ENCODE data around the gene XYLB.

Gene XYLB

DNA sequence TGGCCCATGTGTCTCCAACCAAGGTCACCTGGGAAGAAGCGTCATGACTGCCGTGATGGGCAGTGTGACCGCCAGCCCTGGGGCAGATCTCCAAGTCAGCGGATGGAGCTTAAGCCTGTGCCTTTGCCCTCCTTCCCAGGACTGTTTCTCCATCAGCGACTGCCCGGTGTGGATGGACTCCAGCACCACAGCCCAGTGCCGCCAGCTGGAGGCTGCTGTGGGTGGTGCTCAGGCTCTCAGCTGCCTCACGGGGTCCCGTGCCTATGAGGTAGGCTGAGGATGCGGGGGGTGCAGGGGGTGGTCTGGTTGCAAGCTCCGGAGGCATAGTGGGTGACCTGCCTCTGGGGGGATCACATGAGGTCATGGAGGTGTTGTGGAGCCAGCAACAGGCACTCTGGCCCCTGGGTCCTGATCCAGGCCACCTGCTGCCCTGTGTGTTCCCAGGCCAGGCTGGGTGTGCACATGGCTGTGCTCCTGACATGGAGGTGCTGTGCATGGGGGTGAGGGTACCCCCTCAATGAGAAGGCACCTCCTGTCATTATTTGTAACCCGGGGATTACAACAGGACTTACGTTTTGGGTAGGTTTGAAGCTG, 19.0 kb downstream of the XYLB start:
- DNase-seq = no peak

DNA sequence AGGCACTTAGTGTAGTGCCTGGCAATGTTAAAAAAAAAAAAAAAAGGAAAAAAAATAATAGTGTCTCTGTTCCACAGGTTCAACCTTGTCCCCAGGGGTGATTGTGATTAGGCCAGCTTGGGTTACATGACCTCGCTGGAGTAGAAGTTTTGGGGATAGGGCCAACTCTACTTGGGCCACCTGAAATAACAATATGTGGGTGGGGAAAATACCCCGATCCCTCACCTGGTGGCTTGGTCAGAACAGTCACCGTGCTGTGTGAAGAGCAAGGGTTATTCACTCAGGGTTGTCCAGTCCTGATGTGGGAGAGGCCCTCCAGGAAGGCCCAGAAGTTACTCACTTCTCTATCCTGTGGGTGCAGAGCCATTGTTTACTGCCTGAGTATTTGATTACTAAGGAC, 19.5 kb downstream of the XYLB start:
- no peak for DNase-seq

DNA sequence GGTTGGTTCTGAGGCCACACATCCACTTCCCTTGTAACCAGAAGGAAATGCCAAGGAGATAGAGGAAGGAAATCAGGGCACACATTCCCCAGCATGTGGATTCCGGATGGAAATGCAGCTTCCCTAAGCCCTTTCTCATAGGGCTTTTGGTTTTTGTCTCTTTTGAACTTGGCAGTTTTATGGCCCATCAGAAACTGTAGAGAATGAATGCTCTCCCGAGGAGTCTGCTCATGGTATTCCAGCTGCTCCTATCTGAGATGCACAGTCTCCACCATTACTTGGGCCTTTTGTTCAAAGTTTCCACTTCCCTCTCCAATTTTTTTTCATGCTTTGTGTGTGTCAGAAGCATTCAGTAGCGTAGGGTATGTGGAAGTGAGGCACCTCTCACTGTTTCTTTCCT, 21.2 kb downstream of the XYLB start:
- DNase-seq = no peak

DNA sequence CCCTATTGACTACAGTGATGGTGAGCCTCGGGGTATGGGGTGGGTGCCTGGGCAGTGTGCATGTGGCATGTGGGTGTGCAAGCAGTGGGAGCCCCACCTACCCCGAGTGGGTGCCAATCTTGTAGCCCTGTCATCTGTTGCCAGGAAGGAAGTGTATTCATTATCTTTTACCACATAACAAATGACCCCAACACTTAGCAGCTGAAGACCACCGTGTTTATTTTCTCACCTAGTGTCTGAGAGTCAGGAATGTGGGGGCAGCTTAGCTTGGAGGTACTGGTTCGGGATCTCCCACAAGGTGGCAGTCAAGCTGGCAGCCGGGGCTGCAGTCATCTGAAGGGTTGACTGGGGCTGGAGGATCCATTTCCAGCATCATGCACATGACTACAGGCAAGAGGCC, 21.7 kb downstream of the XYLB start:
- DNase-seq = no peak

DNA sequence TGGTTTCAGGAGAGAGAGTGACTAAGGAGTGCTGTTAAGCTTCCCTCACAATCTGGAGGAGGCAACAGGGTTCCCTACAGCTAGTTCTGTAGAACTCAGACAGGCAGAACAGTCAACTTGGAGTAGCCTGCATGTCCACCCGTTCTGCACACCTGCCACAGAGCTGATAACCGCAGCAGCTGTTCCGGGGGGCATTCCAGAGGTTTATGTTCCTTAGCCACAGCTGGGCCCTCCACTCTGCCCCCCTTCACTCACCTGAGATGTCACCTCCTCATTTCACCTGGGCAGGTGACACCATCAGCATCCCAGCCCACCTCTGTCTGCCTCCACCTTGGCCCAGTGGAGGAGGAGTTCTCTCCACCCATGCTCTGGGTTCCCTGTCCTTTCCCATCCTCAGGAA, 22.6 kb downstream of the XYLB start:
- no peak for DNase-seq

DNA sequence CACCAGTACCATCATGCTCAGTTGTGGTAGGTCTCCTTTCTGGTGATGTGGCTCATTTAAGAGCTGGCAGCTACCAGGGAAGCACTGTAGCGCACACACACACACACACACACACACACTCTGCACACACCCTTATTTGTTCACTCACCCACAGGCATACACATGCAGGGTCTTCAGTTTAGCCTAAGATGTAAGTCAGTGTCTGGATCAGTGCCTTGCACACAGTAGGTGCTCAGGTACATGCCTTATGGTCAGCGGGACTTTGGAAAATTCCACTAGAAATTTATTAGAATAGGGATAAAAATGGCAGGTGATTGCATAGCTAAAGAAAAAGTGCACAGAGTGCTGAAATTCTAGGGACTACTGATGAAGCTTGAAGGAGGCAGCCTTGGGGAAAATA, 23.6 kb downstream of the XYLB start:
- DNase-seq = no peak

DNA sequence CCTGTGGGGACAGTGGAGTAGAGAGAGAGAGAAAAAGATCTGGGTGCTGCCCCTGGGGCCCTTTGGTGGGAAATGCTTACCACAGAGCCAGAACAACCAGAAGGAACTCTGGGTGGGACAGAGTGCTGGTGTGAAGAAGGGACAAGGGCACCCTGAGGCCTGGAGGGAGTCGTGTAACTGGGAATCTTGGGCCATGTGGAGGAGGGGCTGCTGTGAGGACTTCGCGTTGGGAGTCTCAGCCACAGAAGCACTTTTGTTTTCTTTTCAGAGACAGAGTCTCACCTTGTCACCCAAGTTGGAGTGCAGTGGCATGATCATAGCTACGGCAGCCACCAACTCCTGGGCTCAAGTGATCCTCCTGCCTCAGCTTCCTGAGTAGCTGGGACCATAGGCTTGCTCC, 24.3 kb downstream of the XYLB start:
- no peak for DNase-seq

DNA sequence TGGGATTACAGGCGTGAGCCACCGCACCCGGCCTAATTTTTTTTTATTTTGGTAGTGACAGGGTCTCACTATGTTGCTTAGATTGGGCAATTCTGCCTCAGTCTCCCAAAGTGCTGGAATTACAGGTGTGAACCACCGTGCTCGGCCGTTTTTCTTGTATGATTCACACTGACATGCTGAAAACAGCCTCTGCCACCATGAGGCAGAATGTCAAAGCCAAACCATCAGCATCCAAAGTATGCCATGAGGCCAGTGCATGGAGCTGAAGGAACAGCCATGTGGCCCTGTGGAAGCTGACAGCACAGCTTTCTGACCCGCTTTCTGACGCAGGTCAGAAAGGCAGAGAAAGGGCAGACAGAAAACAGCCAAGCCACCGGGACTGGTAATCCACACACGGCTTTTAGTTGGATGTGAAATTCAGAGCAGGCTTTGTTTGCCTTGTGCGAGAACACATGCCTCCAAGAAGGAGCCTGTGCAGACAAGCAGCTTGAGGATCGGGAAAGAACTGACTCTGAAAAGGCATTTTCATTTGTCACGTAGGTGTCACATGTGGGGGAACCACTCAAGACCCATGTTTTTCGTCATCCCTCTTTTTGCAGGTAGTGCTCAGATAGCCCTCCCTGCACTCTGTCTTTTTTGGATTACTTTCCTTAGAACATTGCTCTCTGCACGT, 25.1 kb downstream of the XYLB start:
- no peak for DNase-seq

DNA sequence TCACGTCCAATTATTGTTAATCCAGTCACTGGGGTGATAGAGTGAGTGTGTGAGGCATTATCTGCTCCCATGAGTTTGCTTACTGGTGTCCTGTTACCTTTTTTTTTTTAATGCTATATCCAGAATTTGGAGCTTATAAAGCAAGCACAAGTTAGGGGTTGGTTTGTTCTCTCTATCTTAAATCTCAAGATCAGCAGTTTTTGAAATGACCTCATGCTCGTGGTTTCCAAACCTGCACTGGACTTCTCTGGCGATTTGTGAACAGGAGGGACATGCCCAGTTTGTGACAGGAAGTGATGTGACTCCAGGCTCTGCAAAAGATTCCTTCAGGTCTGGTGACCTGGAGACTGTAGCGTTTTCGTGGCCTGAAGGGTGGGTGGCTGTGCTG, 25.6 kb downstream of the XYLB start:
- no peak for DNase-seq

DNA sequence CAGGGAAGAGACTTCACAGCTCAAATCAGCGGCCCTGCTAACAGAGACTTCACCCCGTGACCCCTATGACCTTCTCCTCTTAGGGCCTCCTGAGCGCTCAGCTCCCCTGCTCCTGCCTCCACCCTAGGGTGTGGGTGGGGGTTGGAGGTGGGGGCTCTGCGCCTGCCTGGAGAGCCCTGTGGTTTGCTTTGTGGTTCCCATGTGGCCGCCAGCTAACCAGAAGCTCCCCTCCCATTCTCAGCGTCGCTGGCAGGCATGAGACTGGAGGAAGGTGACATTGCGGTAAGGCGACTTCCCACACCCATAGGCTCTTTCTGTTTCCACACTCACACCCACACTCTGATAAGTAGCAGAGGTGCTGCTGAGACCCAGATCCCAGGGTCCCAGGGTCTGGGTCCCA, 27.6 kb downstream of the XYLB start:
- DNase-seq = no peak

DNA sequence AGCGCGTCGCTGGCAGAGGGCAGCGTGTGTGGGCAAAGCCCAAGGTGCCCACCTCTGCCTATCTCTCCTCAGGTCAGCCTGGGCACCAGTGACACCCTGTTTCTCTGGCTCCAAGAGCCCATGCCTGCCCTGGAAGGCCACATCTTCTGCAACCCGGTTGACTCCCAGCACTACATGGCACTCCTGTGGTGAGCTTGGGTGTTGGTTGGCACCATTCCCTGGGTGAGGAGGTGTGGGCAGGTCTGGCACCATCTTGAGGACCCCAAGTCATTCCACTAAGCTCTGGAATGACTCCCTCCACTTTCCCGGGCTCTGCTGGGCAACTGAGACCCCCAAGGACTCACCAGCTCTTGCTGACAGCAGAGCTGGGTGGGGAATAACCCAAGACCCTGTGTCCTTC, 28.5 kb downstream of the XYLB start:
- no peak for DNase-seq

DNA sequence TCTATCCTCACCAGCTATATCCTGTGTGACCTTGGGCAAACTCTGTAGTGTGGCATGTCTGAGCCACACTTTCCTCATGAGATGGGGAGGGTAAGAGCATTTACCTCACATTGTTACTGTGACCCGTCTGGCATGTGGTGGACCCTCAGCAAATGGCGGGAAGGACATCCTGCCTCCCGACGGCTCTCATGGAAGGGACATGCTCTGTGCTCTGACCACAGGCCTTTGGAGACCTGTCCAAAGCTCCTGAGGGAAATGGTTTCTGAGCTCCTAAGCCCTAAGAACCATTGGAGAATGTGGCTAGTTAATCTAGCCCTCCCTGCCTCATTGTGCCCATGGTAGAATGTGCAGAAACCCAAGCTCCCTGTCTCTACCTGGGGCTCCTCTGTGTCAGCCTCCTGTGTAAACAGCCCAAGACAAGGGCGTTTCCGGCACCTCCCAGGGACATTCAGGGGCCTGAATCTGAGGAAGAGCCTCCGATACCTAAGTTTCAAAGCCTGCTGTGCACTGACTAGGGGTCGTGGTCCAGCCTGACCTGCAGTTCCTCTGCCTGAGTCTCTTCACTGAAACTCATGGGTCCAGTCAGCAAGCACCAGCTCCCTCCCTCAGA, 29.0 kb downstream of the XYLB start:
- DNase-seq = no peak

DNA sequence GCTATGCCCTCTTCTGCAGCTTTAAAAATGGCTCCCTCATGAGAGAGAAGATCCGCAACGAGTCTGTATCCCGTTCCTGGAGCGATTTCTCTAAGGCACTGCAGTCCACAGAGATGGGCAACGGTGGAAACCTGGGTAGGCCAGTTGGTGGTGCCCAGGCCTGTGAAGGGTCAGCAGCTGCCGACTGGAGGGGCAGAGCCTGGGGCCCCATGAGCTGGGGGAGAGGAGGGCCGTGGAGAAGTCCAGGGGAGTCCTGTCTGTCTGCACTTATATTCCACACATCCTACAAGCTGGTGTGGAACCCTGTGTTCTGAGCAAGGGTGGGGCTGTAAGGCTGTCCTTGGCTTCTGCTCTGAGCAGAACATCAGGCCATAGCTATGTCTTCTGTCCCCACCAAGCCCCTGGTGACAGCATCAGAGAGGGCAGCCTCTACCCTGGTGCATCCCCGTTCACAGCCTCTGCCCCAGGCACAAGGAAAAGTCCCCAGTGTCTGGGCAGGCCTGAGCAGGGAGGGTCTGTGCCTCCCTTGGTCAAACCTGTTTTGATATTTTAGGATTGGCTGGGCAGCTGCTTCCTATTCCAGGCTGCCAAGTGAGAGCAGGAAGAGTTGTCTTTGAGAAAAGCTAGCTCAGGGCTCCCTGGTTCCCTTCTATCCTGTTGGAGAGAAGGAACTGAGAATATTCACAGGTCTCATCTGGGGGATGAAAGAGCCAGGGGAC, 29.7 kb downstream of the XYLB start:
- DNase-seq = no peak

DNA sequence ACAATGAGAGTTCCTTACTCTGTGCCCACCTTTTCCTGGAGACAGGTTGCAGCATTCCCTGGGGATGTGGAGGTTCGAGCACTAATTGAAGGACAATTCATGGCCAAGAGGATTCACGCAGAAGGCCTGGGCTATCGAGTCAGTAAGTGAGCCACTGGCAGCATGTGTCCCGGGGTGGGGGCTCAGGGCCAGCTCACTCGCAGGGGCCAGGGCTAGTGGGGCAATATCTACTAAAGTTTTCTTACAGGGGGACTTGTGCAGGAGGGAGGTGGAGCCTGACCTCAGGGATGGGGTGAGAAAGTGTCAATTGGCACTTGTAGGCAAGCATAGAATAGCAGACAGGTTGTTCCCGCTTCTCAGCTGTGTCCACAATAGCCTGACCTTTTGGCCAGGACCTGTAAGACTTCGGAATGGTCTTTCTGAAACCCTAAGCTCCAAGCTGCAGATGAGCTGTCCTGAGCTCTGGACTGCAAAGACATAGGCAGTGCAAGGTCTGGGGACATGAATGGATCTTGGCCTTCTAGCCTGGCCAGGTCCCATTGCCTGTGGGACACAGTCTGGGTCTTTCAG, 32.7 kb downstream of the XYLB start:
- DNase-seq = no peak

DNA sequence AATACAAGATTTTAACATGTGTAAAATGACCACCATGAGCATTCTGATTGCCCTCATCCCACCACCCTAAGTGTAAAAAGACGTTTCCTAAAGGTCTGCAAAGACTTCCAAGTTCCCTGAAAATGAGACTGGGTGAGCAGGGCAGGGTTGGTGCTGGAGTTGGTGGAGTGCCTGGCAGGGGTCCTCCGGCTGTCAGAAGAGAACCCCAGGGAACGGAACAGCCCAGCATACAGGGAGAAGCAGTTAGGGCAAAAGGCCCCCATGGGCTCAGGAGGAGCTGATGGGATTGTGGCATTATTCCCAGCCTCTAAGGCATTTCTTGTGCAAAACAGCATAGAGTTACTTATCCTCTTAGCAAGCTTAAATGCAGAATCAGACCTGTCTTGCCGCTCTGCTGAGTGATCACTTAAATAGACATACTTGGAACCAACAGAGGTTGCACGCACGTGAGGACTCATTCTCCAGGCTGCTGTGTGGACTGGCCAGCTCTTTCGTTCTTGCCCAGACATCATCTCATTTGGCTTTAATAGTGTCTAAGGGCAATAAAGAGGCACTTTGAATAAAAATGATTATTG, 36.0 kb downstream of the XYLB start:
- DNase-seq = no peak

DNA sequence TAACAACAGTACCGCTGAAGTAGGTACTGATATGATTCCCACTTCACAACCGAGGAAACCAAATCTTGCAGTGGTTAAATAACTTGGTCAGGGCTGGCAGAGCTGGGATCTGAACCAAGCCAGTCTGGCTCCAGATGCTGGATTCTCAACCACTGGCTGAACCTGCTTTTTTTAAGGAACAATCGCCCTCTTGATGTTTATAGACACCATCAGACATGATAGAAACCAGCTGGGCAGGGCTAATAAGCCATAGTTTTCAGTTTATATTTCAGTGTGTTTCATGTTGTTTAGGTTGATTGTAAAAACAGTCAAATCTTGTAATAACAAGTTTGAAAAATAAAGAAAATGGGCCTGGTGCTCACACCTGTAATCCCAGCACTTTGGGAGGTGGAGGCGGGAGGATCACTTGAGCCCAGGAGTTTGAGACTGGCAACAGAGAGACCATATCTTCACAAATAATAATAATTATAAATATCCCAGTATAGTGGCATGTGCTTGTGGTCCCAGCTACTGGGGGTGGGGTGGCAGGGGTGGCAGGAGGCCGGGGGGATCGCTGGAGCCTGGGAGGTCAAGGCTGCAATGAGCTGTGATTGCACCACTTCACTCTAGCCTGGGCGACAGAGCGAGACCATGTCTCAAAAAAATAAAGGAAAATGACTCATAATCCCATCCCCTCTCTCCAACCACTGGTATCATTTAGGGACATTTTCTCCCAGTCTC, 36.7 kb downstream of the XYLB start:
- DNase-seq = no peak

DNA sequence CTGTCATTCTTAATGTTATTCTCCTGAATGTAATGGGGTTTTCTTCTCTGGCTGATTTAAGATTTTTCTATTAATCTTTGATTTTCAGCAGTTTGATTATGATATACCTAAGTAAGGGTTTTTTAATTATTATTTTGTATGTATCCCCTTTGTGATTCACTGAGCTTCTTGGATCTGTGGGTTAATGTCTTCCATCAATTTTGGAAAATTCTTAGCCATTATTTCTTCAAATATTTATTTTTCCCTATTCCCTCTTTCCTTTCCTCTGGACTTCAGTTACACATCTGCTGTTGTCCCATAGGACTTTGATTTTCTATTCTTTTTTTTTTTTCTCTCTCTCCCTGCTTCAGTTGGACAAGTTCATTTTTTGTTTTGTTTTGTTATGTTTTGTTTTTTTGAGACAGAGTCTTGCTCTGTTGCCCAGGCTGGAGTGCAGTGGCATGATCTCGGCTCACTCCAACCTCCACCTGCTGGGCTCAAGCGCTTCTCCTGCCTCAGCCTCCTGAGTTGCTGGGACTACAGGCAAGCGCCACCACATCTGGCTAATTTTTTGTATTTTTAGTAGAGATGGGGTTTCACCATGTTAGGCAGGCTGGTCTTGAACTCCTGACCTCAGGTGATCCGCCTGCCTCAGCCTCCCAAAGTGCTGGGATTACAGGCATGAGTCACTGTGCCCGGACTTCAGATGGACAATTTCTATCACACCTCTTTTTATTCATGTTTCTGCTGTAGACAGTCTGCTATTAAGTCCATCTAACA, 40.6 kb downstream of the XYLB start:
- DNase-seq = no peak

DNA sequence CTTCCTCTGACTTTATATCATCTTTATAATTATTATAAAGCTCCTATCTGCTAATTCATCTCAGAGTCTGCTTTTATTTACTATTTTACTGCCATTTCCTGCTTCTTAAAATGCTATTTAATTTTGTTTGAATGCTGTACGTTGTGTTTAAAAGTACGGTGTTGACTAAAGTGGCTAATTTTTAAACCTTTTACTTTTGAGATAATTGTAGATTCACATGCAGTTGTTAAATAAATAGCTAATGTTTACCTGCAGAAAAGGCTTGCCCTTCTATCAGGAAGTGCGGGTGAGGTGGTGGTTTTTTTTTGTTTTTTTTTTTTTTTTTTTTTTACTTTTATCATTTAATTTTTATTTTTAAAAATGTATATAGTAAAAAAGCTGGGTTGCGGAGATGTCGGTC, 41.3 kb downstream of the XYLB start:
- DNase-seq = no peak

DNA sequence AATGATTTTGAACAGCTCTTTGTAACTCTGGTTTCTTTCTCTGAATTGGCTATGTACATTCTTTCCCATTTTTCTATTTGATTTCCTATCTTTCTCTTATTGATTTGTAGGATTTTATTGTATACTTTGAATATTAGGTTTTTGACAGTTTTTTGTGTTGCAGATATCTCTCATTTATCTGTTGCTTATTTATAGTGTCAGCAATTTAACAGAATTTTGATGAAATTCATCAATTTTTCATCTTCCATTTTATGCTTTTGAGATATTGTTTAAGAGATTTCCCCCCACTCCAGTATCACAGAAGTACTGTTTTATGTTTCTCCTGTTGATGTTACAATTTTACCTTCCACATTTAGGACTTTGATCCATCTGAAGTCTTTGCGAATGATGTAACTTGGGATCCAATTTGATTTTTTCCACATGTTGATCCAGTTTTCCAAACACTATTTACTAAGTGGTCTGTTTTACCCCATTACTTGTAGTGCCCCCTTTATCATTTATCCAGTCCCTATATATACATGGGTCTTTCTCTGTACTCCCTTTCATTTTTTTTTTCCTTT, 46.1 kb downstream of the XYLB start:
- DNase-seq = no peak

DNA sequence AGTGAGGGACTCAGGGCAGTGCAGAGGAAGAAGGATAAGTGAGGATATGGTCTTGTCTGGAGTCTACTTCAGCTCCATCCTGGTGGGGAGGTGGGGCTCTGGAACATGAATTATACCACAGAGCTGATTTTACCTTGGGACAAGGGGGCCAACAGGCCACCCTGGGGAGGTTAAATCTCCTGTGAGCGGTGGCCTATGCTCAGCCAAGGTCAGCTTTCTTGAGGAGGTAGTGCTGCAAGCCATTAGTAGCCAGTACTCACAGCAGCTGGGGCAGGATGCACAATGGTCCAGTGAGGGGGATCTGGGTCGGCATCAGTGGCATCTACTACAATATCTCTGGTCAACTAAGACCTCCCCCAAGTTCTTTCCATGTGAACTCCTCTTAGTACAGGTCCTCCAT, 49.7 kb downstream of the XYLB start:
- DNase-seq = no peak

DNA sequence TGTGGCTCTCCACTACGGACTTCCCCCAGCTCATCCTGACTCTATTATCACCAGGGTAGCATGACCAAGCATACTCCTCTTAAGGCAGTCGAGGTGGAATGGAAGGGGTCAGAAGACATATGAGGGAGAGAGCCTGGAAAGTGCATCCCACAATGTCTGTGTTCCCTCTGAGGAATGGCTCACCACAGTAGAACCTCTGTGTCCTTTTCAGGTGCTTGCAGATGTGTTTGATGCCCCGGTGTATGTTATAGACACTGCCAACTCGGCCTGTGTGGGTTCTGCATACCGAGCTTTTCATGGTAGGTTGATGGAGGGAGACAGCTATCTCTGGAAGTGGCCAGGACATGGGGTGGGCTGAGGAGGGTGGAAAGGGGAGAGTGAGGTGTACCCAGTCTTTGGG, 50.3 kb downstream of the XYLB start:
- DNase-seq = no peak

DNA sequence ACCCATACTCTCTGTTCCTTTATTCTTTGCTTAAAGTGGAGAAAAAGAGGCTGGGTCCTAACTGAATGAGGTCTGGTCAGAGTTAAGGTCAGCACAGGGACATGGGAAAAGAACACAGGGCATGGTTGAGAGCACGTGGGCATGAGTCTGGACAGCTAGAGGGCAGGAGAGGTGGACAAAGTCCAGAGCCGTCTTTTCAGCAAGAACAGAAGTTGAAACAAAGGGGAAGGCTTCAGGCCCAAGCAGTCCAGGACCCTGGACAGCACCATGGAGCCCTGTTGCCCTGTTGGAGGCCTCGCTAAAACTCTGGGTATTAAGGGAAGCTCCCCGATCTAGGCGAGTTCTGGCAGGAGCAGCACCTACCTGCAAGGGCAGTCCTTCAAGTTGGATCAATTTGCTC, 50.7 kb downstream of the XYLB start:
- DNase-seq = no peak
